GM12864 (cell line): ENCODE measurements around the gene ABCA4.

Experiments
- DNase-seq: peaks from one replicate; pipeline ENCODE4 v3.0.0-alpha.2; 2011; ENCODE audit warnings: low read depth
- H3K4me3 ChIP-seq: 2 replicates; pipeline ENCODE4 v1.5.1; 2011; ENCODE audit warnings: mild to moderate bottlenecking, low read depth, low read length, control low read depth
- CTCF ChIP-seq: IDR thresholded peaks from 2 replicates; pipeline ENCODE4 v1.5.1; 2011; ENCODE audit warnings: low read depth, mild to moderate bottlenecking, moderate library complexity, low read length, control low read depth, inconsistent platforms; ENCODE audit errors: missing control alignments

ABCA4 gene

DNA sequence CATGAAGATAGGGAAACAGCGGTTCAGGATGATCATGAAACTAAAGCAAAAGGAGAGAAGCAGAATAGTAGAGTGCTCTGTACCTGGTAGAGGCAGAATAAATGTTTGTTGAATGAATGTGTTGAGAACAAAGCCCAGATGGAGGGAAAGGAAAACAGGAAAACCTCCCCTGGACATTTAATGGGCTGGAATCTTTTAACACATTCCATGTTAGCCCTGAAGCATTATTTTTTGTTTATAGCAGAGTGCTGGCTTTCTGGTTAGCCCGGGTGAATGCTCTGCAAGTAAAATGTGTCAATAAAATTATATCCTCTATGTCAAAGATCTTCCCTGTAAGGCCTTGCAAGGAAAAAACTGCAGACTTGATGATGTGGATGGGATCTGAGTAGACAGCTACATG lies 60.2 kb downstream of the ABCA4 start:
- no peak for DNase-seq
- H3K4me3 ChIP-seq = no peak overlapping the region
- TF ChIP-seq CTCF = no peak

GRCh38 chr1:94058766-94059165 lies 62.2 kb downstream of the ABCA4 start:
- no peak for DNase-seq
- TF ChIP-seq CTCF = no peak

DNA sequence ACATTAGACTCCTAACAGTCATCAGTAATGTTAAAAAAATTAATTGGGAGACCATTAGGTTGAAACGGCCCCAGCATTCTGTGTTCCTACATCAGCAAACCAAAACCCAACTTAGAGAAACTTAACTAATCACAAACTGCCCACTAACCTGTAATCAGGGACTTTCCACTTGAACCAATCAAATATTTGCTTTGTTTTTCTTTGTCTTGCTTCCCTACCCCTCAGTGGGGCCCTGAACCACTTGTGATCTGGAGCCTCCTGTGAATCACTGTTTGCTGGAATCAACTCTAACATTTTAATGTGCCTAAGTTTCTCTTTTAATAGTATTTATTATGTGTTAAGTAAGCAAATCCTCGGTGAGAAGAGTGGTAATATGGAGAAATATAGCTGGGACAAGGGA lies 64.0 kb downstream of the ABCA4 start:
- DNase-seq = no peak
- TF ChIP-seq CTCF = no peak
- H3K4me3 ChIP-seq = no peak overlapping the region

More at GRCh38 chr1:94058766-94059165, 62.2 kb downstream of the ABCA4 start:
- H3K4me3 ChIP-seq = no peak overlapping the region

DNA sequence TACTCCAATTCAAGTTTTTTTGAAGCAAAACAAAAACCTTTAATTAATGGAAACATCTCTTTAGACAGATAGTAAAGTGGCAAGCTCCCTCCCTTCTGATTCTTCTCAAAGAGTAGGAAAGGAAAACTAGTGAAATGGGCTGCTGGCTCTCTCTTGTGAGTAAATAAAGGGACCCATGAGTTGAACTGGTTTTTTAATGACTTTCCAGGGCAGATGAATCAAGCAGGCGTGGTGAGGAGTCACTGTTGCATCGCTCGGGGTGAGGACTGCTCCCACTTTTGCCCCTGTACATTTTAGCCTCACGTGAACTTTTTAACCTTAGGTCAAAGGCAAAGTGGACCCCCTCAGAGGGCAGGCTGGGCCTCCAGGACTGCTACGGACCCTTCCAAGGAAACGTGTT lies 64.8 kb downstream of the ABCA4 start:
- TF ChIP-seq CTCF = no peak
- H3K4me3 ChIP-seq = no peak overlapping the region
- no peak for DNase-seq

DNA sequence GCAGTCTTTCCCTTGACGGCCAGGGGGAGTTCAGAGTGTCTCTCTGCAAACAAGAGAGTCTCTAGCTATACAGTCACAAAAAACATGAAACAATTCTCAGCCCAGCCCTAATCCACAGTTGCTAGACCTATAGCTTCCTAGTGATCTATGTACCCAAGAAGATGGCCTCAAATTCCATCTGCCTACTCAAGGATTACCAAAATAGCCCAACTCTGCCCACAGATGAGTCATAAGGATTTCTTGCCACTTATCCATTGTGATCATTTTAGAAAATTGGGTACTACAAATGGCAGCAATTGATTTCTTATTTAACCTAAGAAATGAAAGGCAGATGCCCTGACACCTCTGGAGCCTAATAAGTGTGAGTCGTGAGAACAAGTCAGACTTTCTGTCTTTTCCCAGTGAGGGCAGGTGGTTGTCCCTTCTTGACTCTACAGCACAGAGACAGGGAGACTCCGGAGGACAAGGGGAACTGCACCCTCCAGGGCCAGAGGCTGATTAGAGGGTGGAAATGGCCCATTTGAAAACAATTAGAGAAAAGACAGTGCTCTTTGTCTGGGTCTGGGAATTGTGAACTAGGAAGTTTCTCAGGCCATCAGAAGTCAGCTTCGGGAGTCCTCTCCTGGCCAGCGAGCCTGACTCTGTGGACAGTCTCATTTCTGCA lies 65.4 kb downstream of the ABCA4 start:
- H3K4me3 ChIP-seq = no peak overlapping the region
- no peak for TF ChIP-seq CTCF
- DNase-seq = no peak

- H3K4me3 ChIP-seq = no peak overlapping the region
- no peak for TF ChIP-seq CTCF
Measured at GRCh38 chr1:94050675-94051074, 70.3 kb downstream of the ABCA4 start.

GRCh38 chr1:94050254-94050653 lies 70.7 kb downstream of the ABCA4 start:
- no peak for DNase-seq
- no peak for TF ChIP-seq CTCF
- H3K4me3 ChIP-seq = no peak overlapping the region

More at GRCh38 chr1:94050675-94051074, 70.3 kb downstream of the ABCA4 start:
- no peak for DNase-seq
